GM21423 (cell line): ENCODE measurements around the gene NT5M.

Experiments
- ATAC-seq: cut with Tn5 transposase; IDR thresholded peaks from one replicate; pipeline ENCODE4 v1.9.1; 2021; ENCODE audit warnings: mild to moderate bottlenecking, moderate library complexity; ENCODE audit not compliant: unreplicated experiment

The NT5M gene

DNA sequence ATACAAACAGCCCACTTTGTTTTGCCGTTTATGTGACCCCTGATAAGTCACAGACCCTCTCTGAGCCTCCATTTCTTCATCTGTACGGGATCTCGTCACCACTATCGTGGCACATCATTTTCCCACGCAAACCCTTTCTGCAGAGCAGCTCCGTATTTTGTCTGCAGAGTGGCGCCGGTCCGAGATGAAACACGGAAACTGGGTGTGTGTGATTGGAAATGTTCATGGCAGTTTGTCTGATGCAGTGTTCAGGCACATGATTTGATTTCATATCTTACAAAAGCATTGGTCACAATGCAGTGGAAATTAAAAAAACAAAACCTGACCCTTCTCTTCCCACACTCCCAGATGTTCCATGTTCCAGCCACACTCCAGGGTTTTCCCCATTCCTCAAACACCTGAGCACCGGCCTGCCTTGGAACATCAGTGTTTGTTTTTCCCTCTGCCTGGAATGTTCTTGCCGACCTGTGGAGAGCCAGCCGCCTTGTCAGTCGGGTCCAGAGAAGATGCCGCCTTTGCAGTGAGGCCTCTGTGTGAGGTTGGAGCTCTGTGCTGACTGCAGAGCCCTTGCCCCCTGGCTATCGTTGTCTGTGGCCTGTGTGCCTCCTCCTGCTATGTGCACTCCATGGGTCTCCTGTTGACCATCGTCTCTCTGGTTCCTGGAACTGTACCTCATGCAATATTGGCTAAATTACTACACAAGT is 39.2 kb downstream of the NT5M start:
- ATAC-seq: no peak

DNA sequence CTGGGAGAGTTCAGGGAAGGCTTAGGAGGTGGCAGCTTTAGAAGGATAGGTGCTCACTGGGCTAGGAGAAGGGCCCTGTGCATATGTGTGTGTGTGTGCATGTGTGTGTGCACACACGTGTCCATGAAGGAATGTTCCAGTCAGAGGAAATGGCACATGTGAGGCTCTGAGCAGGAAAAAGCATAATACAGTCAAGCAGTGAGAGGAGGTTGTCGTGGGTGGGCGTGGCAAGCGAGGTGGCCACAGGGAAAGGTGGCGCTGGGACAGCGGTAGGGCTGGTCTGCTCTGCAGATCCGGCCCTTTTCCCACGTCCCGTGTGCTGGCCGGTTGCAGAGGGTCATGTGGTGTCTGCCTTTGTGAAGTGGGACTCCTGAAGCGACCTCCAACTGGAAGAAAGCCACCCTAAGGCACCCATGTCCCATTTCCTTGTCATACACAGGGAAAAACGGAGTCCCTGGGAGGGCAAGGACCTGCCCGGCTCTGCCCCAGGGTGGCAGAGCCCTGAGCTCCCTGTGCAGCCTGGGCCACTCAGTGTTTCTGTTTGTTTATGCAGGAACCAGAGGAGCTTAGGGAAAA is 40.1 kb downstream of the NT5M start:
- no peak for ATAC-seq

DNA sequence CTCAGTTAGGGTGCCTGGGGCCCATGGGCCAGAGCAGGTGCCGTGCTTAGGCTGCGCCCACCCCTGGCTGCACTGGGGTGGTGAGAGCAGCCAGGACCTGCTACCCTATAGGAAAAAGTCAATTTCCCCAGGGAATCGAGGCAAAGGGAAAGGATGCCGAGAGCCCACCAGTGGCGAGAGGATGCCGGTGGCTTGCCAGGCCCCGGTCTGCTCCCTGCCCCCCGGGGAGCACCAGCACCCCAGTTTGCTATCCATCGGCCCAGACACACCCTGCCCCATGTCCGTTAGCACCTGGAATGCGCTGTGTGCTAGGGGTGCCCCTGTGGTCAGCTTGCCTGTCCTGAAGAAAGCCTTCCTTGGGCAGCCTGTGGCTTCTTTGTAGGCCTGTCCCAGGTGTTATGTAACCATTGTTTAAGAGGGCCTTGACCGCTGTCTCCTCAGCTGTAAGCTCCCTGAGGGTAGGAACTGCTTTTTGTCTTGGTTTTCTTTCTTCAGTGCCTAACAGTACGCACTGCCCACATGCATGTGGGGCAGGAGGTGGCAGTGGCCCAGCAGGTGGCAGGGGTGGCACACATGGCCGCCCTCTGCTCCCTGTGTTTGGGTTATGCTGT is 40.8 kb downstream of the NT5M start:
- no peak for ATAC-seq

DNA sequence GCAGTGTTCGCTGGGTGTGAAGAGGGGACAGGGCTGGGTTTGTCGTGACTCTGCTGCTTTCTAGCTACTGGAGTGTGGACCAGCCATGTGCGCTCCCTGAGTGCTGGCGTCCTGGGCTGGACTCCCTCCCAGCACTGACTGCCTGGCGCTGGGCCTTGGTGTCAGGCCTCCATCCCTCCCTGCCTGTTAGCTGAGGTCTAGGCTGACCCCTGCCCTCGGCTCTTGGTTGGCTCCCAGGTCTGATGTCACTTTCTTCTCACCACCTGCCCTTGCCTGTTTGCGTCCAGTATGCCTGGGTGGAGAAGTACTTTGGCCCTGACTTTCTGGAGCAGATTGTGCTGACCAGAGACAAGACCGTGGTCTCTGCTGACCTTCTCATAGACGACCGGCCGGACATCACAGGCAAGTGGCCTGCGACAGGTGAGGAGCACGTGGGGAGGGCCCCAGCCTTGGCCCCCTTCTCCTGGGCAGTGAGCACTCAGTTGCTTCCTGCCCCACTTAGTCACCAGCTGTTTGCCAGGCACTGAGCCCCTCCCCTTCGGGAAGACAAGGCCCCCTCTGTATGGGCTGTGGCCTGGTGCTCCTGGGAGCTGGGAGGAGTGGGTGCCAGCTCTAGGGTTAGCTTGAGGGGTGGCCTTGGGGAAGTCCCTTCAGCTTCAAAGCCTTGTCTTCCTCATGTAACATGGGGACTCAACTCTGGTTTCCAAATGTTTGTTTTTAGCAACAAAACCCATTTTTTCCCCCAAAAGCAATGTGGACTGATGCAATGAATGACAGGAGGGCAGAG is 41.5 kb downstream of the NT5M start:
- no peak for ATAC-seq

DNA sequence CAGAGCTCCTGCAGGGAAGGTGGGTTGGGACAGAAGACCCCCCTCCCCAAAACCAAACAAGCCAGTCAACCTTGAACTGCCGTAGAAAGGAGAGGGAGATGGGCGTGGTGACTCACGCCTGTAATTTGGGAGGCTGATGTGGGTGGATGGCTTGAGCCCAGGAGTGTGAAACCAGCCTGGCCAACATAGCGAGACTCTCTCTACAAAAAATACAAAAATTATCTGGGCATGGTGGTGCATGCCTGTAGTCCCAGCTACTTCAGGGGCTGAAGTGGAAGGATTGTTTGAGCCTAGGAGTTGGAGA is 42.1 kb downstream of the NT5M start:
- no peak for ATAC-seq

DNA sequence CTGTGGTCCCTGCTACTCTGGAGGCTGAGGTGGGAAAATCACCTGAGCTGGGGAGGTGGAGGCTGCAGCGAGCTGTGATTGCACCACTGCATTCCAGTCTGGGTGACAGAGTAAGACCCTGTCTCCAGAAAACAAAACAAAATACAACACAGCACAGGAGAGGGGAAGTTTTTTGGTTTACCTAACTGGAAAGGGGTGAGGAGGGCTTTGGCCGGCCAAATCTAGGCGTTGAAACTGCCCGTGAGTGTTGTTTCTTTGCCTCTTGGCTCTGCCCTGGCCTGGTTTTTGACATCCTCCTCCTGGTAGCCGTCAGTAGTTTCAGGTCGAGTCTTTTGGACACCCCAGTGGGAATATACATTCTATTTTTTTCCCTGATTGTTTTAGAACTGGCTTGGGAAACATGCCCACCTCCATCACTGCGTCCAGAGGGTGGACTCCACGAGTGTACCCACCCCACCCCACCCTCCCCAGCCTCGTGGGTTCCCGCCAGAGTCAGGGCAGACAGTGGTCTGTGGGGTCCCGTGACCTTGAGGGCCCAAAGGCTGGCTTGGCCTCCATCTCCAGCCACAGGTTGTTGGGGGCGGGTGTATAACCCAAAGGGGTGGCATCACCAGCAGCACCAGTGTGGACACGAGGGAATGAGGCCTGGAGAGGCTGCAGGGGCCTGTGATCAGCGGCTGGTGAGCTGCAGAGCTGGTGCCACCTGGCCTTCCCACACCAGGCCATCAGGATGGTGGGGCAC is 42.7 kb downstream of the NT5M start:
- no peak for ATAC-seq

DNA sequence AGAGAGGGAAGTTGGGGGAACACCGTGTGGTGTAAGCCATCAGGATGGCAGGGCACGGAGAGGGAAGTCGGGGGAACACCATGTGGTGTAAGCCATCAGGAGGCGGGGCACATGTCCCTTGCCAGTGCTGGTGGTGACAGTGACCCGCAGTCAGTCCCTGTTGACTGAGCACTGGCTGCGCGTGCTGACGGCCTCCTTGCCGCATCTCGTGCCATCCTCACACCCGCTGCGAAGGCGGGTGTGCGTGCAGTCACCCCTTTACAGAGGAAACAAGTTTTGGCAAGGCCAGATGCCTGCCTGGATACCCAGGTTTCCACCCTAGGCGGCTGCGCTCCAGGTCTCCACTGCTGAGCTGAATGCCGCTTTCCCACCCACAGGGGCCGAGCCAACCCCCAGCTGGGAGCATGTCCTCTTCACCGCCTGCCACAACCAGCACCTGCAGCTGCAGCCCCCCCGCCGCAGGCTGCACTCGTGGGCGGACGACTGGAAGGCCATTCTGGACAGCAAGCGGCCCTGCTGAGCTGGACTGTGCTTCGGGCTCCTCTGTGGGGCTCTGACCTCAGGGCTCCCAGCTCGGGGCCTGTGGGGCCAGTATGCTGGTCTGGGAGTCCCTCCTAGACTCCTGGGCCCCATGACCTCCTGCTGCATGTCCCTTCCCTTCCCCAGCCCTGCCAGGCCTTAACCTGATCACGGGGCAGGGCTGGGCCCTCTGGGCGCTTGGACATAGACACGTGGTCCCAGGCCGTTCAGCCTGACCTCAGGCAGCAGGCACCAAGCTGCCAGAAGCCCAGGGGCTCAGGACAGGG is 43.5 kb downstream of the NT5M start:
- ATAC-seq: no peak

DNA sequence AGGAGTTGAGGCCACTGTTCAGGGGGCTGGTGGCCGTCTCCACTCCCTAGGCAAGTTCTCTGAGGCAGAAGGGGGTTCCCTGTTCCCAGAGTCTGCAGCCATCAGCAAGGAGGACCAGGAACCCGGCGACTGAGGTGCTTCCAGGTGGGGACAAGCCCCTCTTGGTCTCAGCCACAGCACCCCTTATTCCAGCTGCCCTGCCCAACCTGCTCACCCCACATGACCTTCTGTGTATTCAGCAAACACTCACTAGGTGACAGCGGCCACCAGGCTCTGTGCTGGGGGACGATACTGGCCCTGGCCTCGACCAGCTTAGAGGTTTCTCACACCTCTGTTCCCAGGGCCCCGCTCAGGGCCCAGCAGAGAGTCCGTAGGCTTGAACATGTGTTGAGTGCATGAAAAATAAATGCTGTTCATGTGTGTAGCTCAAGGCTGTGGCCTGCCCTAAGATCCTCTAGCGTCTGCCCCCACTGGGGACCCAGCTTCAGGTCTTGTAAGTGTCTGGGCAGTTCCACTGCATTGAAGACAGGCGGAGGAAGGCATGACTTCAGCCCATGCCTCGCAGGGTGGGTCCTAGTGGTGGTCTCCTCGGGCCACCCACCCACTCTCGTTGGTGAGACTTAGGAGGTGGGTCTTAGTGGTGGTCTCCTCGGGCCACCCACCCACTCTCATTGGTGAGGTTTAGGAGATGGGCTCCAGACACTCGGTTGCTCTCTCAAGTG is 44.2 kb downstream of the NT5M start:
- no peak for ATAC-seq

- no peak for ATAC-seq
Measured at GRCh38 chr17:17347956-17348871, 45.0 kb downstream of the NT5M start.

- no peak for ATAC-seq
Measured at GRCh38 chr17:17348872-17349723, 45.9 kb downstream of the NT5M start.

GRCh38 chr17:17349724-17350106 is 46.5 kb downstream of the NT5M start:
- ATAC-seq: no peak

- no peak for ATAC-seq
Measured at GRCh38 chr17:17350491-17351355, 47.5 kb downstream of the NT5M start.

GRCh38 chr17:17351356-17351891 is 48.3 kb downstream of the NT5M start:
- no peak for ATAC-seq

DNA sequence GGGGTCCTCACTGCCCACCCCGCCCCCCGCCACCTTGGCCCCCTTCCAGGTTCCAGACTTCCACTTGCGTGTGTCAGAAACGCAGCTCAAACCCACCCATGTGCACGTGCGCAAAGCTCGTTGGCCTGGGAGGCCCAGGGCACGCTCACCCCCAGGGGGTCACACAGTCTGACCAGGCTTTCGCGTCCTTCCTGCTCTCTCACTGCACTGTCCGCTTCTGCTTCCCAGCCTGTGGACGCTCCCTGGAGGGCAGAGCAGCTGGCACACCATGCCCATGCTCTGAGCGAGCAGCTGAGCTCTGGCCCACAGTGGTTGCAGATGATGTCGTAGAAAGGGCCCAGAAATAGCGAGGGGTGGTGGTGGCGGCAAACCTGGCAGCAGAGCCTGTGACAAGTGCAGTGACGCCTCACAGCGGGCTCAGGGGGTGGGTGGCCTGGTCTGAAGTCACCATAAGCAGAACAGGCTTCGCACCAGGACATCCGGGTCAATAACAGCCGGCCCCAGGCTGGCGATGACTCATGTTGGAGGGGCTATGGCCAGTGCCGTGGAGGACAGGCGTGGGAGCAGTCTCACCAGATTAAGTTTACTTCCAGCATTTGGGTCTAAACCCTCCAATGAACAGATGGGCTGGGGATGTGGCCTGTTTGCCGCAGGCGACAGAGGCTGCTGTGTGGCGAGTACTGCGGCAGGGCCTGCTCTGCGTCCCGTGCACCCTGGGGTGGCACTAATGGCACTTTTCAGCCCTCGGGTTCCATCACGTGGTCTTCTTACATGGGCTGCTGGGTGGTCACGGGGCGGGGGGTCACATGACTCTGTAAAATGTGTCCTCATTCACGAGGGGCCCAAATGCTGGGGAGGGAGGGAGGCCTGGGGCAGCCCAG is 49.0 kb downstream of the NT5M start:
- no peak for ATAC-seq

DNA sequence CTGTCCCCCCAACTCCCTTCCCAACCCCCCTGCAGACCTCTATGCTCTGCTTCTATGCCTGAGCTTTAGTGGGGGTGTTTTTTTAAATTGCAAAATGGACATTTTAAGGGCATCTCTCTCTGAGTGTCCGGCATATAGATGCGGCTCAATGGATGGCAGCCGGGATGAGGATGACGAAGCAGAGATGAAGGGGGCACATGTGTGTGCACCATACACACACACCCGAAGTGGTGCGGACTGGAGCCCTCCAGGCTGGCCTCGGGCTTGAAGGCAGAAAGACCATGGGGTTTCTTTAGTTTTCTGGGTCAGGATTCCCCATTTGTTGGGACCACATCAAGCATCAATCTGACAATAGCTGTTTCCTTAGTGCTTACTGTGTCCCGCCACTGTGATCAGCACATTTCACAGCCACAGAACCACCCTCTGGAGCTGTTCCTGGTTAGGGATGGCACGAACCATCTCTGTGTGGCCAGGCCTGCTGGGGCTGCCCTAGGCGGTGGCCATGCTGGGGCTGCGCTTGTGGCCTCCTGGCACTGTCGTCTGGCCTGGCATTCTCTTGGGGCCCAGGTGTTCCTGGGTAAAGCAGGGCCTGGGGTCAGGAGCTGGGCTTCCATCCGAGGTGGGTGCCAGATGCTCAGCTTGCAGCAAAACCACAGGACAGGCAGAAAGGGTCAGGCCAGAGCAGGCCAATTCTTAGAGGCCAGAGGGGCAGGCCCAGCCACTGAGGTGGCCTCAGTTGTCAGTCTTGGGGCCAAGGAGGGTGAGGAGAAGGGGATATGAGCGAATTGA is 49.9 kb downstream of the NT5M start:
- ATAC-seq: no peak
